Neural cell (in vitro differentiated cells): ENCODE measurements around the gene MUC5B. TPM values are rescaled to one million over a fixed set of nuclear protein-coding genes. Genes with fewer than 3 reads are reported as not detected.

ENCODE experiments used
- H2AFZ ChIP-seq: fragments of 200-600, 300-800 bp; sonication (generic), shearing (Covaris generic); 2 replicates; pipeline ENCODE4 v1.6.0; 2014; ENCODE audit warnings: low read depth, mild to moderate bottlenecking, antibody characterized with exemption, low read length, moderate library complexity
- H3F3A ChIP-seq: fragments of 200-600 bp; shearing (Covaris generic); 2 replicates; pipeline ENCODE4 v1.6.1; 2016; ENCODE audit warnings: mild to moderate bottlenecking, moderate library complexity, mixed read lengths, antibody characterized with exemption, low read length; ENCODE audit not compliant: insufficient read depth, poor library complexity, severe bottlenecking
- H3K27ac ChIP-seq: fragments of 200-600, 300-800 bp; sonication (generic), shearing (Covaris generic); 2 replicates; pipeline ENCODE4 v1.5.1; 2014; ENCODE audit warnings: mild to moderate bottlenecking, low read length, moderate library complexity
- H3K27me3 ChIP-seq: fragments of 300-800, 200-600 bp; sonication (generic), shearing (Covaris generic); 2 replicates; pipeline ENCODE4 v1.6.0; 2014; ENCODE audit warnings: mild to moderate bottlenecking, low read depth, low read length, moderate library complexity; ENCODE audit not compliant: insufficient read depth
- H3K36me3 ChIP-seq: fragments of 300-800, 200-600 bp; sonication (generic), shearing (Covaris generic); 2 replicates; pipeline ENCODE4 v1.5.1; 2014; ENCODE audit warnings: mild to moderate bottlenecking, antibody characterized with exemption, low read length, moderate library complexity; ENCODE audit not compliant: insufficient read depth
- H3K4me2 ChIP-seq: fragments of 300-800, 200-600 bp; sonication (generic), shearing (Covaris generic); 2 replicates; pipeline ENCODE4 v1.6.0; 2014; ENCODE audit warnings: mild to moderate bottlenecking, low read length
- H3K4me3 ChIP-seq: fragments of 300-800, 200-600 bp; sonication (generic), shearing (Covaris generic); 2 replicates; pipeline ENCODE4 v1.5.1; 2014; ENCODE audit warnings: mild to moderate bottlenecking, low read length, moderate library complexity
- H3K79me2 ChIP-seq: fragments of 200-600 bp; shearing (Covaris generic); replicated peaks from 2 replicates; pipeline ENCODE4 v1.6.0; 2014; ENCODE audit warnings: mild to moderate bottlenecking, low read length, moderate library complexity; ENCODE audit not compliant: insufficient read depth
- H3K9ac ChIP-seq: fragments of 300-800, 200-600 bp; sonication (generic), shearing (Covaris generic); 2 replicates; pipeline ENCODE4 v1.6.1; 2016; ENCODE audit warnings: mild to moderate bottlenecking, low read length, mixed read lengths
- H3K9me2 ChIP-seq: fragments of 200-600 bp; shearing (Covaris generic); 2 replicates; pipeline ENCODE4 v1.6.1; 2016; ENCODE audit warnings: mild to moderate bottlenecking, low read length, mixed read lengths; ENCODE audit not compliant: insufficient read depth
- H3K9me3 ChIP-seq: fragments of 200-600, 300-800 bp; sonication (generic), shearing (Covaris generic); 2 replicates; pipeline ENCODE4 v1.6.1; 2016; ENCODE audit warnings: mild to moderate bottlenecking, mixed run types, low read length, moderate library complexity, mixed read lengths
- H4K20me1 ChIP-seq: fragments of 200-600 bp; shearing (Covaris generic); 2 replicates; pipeline ENCODE4 v1.6.1; 2016; ENCODE audit warnings: mild to moderate bottlenecking, mixed run types; ENCODE audit not compliant: insufficient read depth
- EP300 ChIP-seq: fragments of 450-650 bp; conservative IDR thresholded peaks from 2 replicates; pipeline ENCODE4 v1.6.1; 2014; ENCODE audit warnings: antibody characterized with exemption, mild to moderate bottlenecking, moderate library complexity; ENCODE audit not compliant: poor library complexity, severe bottlenecking
- EZH2 ChIP-seq: fragments of 200-600, 300-800 bp; shearing (Covaris generic), sonication (generic); IDR thresholded peaks from 2 replicates; pipeline ENCODE4 v1.6.1; 2014; ENCODE audit warnings: antibody characterized with exemption, low read length, borderline replicate concordance, mild to moderate bottlenecking; ENCODE audit not compliant: insufficient read depth, poor library complexity, severe bottlenecking
- MXI1 ChIP-seq: fragments of 450-650 bp; conservative IDR thresholded peaks from 2 replicates; pipeline ENCODE4 v1.6.1; 2014; ENCODE audit warnings: antibody characterized with exemption, mild to moderate bottlenecking; ENCODE audit not compliant: poor library complexity, severe bottlenecking
- POLR2AphosphoS5 ChIP-seq: IDR thresholded peaks from 2 replicates; pipeline ENCODE4 v1.6.1; 2012
- RAD21 ChIP-seq: fragments of 450-650 bp; conservative IDR thresholded peaks from 2 replicates; pipeline ENCODE4 v1.6.1; 2014; ENCODE audit warnings: antibody characterized with exemption, mild to moderate bottlenecking, moderate library complexity
- REST ChIP-seq: IDR thresholded peaks from 2 replicates; pipeline ENCODE4 v1.6.1; 2012; ENCODE audit warnings: borderline replicate concordance
- SMC3 ChIP-seq: fragments of 450-650 bp; conservative IDR thresholded peaks from 2 replicates; pipeline ENCODE4 v1.6.1; 2014; ENCODE audit warnings: antibody characterized with exemption, mild to moderate bottlenecking, moderate library complexity; ENCODE audit not compliant: poor library complexity
- TAF1 ChIP-seq: IDR thresholded peaks from 2 replicates; pipeline ENCODE4 v1.6.1; 2012; ENCODE audit warnings: low read depth
- polyA plus RNA-seq: library from polyadenylated mRNA; depleted of rRNA; stranded (reverse); fragments of >200 nt; gene quantifications from 2 replicates; pipeline ENCODE4 v1.2.3, GENCODE V29; 2014
- TF ChIP-seq, protein P1 (sequence below): fragments of 450-650 bp; IDR thresholded peaks from 2 replicates; pipeline ENCODE4 v1.5.1; 2014; ENCODE audit warnings: antibody characterized with exemption, mild to moderate bottlenecking, moderate library complexity; ENCODE audit not compliant: poor library complexity, severe bottlenecking

The MUC5B gene
- polyA plus RNA-seq, 1 donor from 2014 or later: not detected

- no peaks in the 10 kb centered on the region for H4K20me1 ChIP-seq
- no peaks in the 10 kb centered on the region for H3K9me3 ChIP-seq
- TF ChIP-seq MXI1 (no peak), EP300 (no peak), TAF1 (no peak), SMC3 (no peak), POLR2AphosphoS5 (no peak), EZH2 (no peak)
- TF ChIP-seq, protein P1, sequence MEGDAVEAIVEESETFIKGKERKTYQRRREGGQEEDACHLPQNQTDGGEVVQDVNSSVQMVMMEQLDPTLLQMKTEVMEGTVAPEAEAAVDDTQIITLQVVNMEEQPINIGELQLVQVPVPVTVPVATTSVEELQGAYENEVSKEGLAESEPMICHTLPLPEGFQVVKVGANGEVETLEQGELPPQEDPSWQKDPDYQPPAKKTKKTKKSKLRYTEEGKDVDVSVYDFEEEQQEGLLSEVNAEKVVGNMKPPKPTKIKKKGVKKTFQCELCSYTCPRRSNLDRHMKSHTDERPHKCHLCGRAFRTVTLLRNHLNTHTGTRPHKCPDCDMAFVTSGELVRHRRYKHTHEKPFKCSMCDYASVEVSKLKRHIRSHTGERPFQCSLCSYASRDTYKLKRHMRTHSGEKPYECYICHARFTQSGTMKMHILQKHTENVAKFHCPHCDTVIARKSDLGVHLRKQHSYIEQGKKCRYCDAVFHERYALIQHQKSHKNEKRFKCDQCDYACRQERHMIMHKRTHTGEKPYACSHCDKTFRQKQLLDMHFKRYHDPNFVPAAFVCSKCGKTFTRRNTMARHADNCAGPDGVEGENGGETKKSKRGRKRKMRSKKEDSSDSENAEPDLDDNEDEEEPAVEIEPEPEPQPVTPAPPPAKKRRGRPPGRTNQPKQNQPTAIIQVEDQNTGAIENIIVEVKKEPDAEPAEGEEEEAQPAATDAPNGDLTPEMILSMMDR: no peak
- H3K27me3 ChIP-seq: no peaks in the 10 kb centered on the region
- H3F3A ChIP-seq: no peaks in the 10 kb centered on the region
- no peaks in the 10 kb centered on the region for H3K79me2 ChIP-seq
- H3K9ac ChIP-seq: no peak overlapping the region
- no peak overlapping the region for H3K27ac ChIP-seq
- H3K9me2 ChIP-seq: no peaks in the 10 kb centered on the region
- no peak overlapping the region for H2AFZ ChIP-seq
- H3K4me3 ChIP-seq: no peak overlapping the region
- H3K36me3 ChIP-seq: no peaks in the 10 kb centered on the region
- no peak overlapping the region for H3K4me2 ChIP-seq
Measured at GRCh38 chr11:1260023-1260501, 37.2 kb downstream of the MUC5B start.

DNA sequence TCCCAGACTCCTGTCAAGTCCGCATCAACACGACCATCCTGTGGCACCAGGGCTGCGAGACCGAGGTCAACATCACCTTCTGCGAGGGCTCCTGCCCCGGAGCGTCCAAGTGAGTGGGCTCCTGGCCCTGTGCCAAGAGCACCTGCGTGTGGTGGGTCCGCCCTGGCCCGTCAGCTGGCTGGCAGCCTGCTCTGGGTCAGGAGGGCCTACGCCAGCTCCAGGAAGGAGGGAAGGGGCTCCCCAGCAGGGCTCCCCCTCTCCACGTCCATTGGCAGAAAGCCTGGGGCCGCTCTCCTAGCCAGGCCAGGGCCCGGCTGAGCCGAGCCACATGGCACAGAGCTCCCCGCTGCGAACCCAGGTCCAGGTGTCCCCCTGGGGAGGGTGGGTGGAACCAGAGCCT, 37.8 kb downstream of the MUC5B start:
- Histone ChIP-seq H2AFZ (no peak overlapping the region), H3K9me2 (no peaks in the 10 kb centered on the region), H3K27ac (no peak overlapping the region), H3K9ac (no peak overlapping the region), H3K9me3 (no peaks in the 10 kb centered on the region), H3K4me3 (no peak overlapping the region), H4K20me1 (no peaks in the 10 kb centered on the region), H3K79me2 (no peaks in the 10 kb centered on the region), H3K36me3 (no peaks in the 10 kb centered on the region), H3K4me2 (no peak overlapping the region), H3F3A (no peaks in the 10 kb centered on the region), H3K27me3 (no peaks in the 10 kb centered on the region)
- no peak for TF ChIP-seq MXI1
- no peak for TF ChIP-seq POLR2AphosphoS5
- no peak for TF ChIP-seq EZH2
- no peak for TF ChIP-seq REST
- no peak for TF ChIP-seq RAD21
- no peak for TF ChIP-seq TAF1
- TF ChIP-seq, protein P1: no peak
- no peak for TF ChIP-seq EP300
- no peak for TF ChIP-seq SMC3
